B cell (primary cell): ENCODE results near the gene ELP2.

ENCODE experiments used
- EZH2 ChIP-seq: IDR thresholded peaks from 2 replicates; pipeline ENCODE4 v1.6.1; 2012; ENCODE audit warnings: borderline replicate concordance, low read depth, mild to moderate bottlenecking, moderate library complexity, low read length; ENCODE audit not compliant: insufficient read depth, poor library complexity, severe bottlenecking
- TF ChIP-seq, protein P1 (sequence below): fragments of 200-600 bp; IDR thresholded peaks from one replicate; pipeline ENCODE4 v1.8.0; 2022; ENCODE audit warnings: antibody characterized with exemption, mild to moderate bottlenecking

DNA sequence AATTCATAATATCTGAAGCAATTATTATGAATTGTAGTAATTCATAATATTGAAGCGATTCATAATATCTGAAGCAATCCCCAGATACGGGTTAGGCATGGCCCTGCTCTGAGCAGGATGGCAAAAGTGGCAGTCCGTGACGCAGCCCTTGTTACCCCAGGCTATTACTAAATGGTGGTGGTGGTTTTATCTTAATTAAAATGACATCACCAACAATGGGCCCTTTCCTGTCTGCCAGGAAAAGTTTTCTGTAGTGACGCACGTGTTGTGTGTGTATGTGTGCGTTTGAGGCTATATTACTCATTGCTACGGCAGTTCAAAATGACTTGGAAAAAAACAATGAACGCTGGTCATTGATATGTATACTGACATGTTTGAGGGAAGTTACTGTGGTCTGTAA is 47.0 kb downstream of the ELP2 start:
- TF ChIP-seq, protein P1, sequence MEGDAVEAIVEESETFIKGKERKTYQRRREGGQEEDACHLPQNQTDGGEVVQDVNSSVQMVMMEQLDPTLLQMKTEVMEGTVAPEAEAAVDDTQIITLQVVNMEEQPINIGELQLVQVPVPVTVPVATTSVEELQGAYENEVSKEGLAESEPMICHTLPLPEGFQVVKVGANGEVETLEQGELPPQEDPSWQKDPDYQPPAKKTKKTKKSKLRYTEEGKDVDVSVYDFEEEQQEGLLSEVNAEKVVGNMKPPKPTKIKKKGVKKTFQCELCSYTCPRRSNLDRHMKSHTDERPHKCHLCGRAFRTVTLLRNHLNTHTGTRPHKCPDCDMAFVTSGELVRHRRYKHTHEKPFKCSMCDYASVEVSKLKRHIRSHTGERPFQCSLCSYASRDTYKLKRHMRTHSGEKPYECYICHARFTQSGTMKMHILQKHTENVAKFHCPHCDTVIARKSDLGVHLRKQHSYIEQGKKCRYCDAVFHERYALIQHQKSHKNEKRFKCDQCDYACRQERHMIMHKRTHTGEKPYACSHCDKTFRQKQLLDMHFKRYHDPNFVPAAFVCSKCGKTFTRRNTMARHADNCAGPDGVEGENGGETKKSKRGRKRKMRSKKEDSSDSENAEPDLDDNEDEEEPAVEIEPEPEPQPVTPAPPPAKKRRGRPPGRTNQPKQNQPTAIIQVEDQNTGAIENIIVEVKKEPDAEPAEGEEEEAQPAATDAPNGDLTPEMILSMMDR, result no peak
- no peak for TF ChIP-seq EZH2
